ENCODE measurements around the gene COLEC12.

- TF ChIP-seq USF1 (IDR thresholded peaks at IDR 0.05; ENCODE audit: borderline replicate concordance, extremely low read length, insufficient read depth, low read depth, low read length) (no peak), CREB1 (IDR thresholded peaks at IDR 0.05; ENCODE audit: low read depth) (no peak), CREM (IDR thresholded peaks at IDR 0.05; ENCODE audit: low read depth) (no peak), POLR2AphosphoS5 (IDR thresholded peaks at IDR 0.05; ENCODE audit: low read length) (no peak), SUZ12 (IDR thresholded peaks at IDR 0.05; ENCODE audit: unreplicated experiment) (no peak), EP300 (IDR thresholded peaks at IDR 0.05; ENCODE audit: borderline replicate concordance in 1 of 2, control insufficient read depth in 1 of 2, low read depth in 2 of 2, low read length in 2 of 2) (no peak), RAD51 (IDR thresholded peaks at IDR 0.05) (no peak), KDM1A (IDR thresholded peaks at IDR 0.05; ENCODE audit: borderline replicate concordance) (no peak), EZH2 (IDR thresholded peaks at IDR 0.05; ENCODE audit: borderline replicate concordance, control insufficient read depth, low read depth, low read length) (no peak)
- TF ChIP-seq, protein P1, sequence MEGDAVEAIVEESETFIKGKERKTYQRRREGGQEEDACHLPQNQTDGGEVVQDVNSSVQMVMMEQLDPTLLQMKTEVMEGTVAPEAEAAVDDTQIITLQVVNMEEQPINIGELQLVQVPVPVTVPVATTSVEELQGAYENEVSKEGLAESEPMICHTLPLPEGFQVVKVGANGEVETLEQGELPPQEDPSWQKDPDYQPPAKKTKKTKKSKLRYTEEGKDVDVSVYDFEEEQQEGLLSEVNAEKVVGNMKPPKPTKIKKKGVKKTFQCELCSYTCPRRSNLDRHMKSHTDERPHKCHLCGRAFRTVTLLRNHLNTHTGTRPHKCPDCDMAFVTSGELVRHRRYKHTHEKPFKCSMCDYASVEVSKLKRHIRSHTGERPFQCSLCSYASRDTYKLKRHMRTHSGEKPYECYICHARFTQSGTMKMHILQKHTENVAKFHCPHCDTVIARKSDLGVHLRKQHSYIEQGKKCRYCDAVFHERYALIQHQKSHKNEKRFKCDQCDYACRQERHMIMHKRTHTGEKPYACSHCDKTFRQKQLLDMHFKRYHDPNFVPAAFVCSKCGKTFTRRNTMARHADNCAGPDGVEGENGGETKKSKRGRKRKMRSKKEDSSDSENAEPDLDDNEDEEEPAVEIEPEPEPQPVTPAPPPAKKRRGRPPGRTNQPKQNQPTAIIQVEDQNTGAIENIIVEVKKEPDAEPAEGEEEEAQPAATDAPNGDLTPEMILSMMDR (IDR thresholded peaks at IDR 0.05 in 2 of 3, conservative IDR thresholded peaks at IDR 0.05 in 1 of 3; ENCODE audit: control insufficient read depth in 2 of 3, extremely low read depth in 1 of 3, insufficient read depth in 1 of 3, low read depth in 3 of 3, low read length in 3 of 3) = no peak
- TF ChIP-seq, protein P2, sequence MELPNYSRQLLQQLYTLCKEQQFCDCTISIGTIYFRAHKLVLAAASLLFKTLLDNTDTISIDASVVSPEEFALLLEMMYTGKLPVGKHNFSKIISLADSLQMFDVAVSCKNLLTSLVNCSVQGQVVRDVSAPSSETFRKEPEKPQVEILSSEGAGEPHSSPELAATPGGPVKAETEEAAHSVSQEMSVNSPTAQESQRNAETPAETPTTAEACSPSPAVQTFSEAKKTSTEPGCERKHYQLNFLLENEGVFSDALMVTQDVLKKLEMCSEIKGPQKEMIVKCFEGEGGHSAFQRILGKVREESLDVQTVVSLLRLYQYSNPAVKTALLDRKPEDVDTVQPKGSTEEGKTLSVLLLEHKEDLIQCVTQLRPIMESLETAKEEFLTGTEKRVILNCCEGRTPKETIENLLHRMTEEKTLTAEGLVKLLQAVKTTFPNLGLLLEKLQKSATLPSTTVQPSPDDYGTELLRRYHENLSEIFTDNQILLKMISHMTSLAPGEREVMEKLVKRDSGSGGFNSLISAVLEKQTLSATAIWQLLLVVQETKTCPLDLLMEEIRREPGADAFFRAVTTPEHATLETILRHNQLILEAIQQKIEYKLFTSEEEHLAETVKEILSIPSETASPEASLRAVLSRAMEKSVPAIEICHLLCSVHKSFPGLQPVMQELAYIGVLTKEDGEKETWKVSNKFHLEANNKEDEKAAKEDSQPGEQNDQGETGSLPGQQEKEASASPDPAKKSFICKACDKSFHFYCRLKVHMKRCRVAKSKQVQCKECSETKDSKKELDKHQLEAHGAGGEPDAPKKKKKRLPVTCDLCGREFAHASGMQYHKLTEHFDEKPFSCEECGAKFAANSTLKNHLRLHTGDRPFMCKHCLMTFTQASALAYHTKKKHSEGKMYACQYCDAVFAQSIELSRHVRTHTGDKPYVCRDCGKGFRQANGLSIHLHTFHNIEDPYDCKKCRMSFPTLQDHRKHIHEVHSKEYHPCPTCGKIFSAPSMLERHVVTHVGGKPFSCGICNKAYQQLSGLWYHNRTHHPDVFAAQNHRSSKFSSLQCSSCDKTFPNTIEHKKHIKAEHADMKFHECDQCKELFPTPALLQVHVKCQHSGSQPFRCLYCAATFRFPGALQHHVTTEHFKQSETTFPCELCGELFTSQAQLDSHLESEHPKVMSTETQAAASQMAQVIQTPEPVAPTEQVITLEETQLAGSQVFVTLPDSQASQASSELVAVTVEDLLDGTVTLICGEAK (IDR thresholded peaks at IDR 0.05; ENCODE audit: borderline replicate concordance) = peak; percentile 69
Measured at GRCh38 chr18:303011-303410, 197.5 kb downstream of the COLEC12 start.

All from GM12878 (cell line).